H1 (cell line): ENCODE results near the gene BABAM1.

Source experiments
- CHD2 ChIP-seq: IDR thresholded peaks from 2 replicates; pipeline ENCODE4 v1.6.1; 2012; ENCODE audit warnings: low read length, improper control_type of control experiment
- CHD7 ChIP-seq: fragments of 300-600 bp; sonication (generic); IDR thresholded peaks from 2 replicates; pipeline ENCODE4 v1.7.1; 2012; ENCODE audit warnings: low read length, moderate library complexity, mild to moderate bottlenecking, inconsistent platforms; ENCODE audit not compliant: insufficient replicate concordance
- CTCF ChIP-seq, 3 experiments: IDR thresholded peaks; 1 replicate in 2 of 3; 2 replicates in 1 of 3; pipeline versions ENCODE4 v1.5.1 to v1.6.1; 2011; ENCODE audit warnings: low read length in 3 of 3, mild to moderate bottlenecking in 3 of 3, inconsistent platforms in 2 of 3, low read depth in 1 of 3, moderate library complexity in 1 of 3; ENCODE audit not compliant: insufficient read depth in 1 of 3; ENCODE audit errors: control extremely low read depth in 1 of 3
- EP300 ChIP-seq, 2 experiments: IDR thresholded peaks; 1 replicate in 1 of 2; 2 replicates in 1 of 2; pipeline ENCODE4 v1.6.1; 2011 to 2012; ENCODE audit warnings: low read depth in 2 of 2, low read length in 2 of 2, mild to moderate bottlenecking in 2 of 2, borderline replicate concordance in 1 of 2, inconsistent platforms in 1 of 2, moderate library complexity in 1 of 2
- EZH2 ChIP-seq: fragments of 200-600 bp; sonication (generic); IDR thresholded peaks from 2 replicates; pipeline ENCODE4 v1.7.1; 2012; ENCODE audit warnings: low read depth, mild to moderate bottlenecking, moderate library complexity, low read length, inconsistent platforms; ENCODE audit not compliant: severe bottlenecking
- GABPA ChIP-seq: IDR thresholded peaks from 2 replicates; pipeline ENCODE4 v1.6.1; 2011; ENCODE audit warnings: mild to moderate bottlenecking, low read length, moderate library complexity, borderline replicate concordance; ENCODE audit not compliant: insufficient read depth
- HDAC2 ChIP-seq, 2 experiments: fragments of 300-600 bp in 1 of 2; sonication (generic) in 1 of 2; IDR thresholded peaks; 2 replicates each; pipeline ENCODE4 v1.6.1; 2011 to 2012; ENCODE audit warnings: low read depth in 2 of 2, low read length in 2 of 2, mild to moderate bottlenecking in 2 of 2, moderate library complexity in 2 of 2, borderline replicate concordance in 1 of 2, inconsistent platforms in 1 of 2
- MAX ChIP-seq: IDR thresholded peaks from 2 replicates; pipeline ENCODE4 v1.6.1; 2012; ENCODE audit warnings: inconsistent platforms
- POLR2A ChIP-seq, 2 experiments: IDR thresholded peaks; 1 replicate in 1 of 2; 2 replicates in 1 of 2; pipeline ENCODE4 v1.6.1; 2011; ENCODE audit warnings: low read depth in 2 of 2, low read length in 2 of 2, mild to moderate bottlenecking in 2 of 2; ENCODE audit errors: control extremely low read depth in 1 of 2
- POLR2AphosphoS5 ChIP-seq: IDR thresholded peaks from 2 replicates; pipeline ENCODE4 v1.6.1; 2011; ENCODE audit warnings: low read depth, low read length
- RAD21 ChIP-seq, 2 experiments: IDR thresholded peaks in 1 of 2; conservative IDR thresholded peaks in 1 of 2; 2 replicates each; pipeline ENCODE4 v1.6.1; 2011; ENCODE audit warnings: low read depth in 2 of 2, low read length in 2 of 2, improper control_type of control experiment in 1 of 2, inconsistent platforms in 1 of 2, mild to moderate bottlenecking in 1 of 2, moderate library complexity in 1 of 2
- RNF2 ChIP-seq: fragments of 200-900, 300-1000 bp; sonication (generic); IDR thresholded peaks from 2 replicates; pipeline ENCODE4 v1.7.1; 2016; ENCODE audit warnings: borderline replicate concordance, low read depth, mild to moderate bottlenecking, antibody characterized with exemption, low read length; ENCODE audit not compliant: poor library complexity, severe bottlenecking; ENCODE audit errors: missing control alignments
- SIX5 ChIP-seq: IDR thresholded peaks from 2 replicates; pipeline ENCODE4 v1.6.1; 2011; ENCODE audit warnings: mild to moderate bottlenecking, low read depth, low read length
- SRF ChIP-seq: IDR thresholded peaks from 2 replicates; pipeline ENCODE4 v1.6.1; 2011; ENCODE audit warnings: mild to moderate bottlenecking, low read depth, low read length, moderate library complexity

GRCh38 chr19:17279436-17279835 lies 12.2 kb downstream of the BABAM1 start:
- TF ChIP-seq MAX = no peak
- TF ChIP-seq RNF2 = no peak
- TF ChIP-seq EZH2 = no peak
- TF ChIP-seq POLR2AphosphoS5 = no peak
- TF ChIP-seq GABPA = no peak
- TF ChIP-seq SRF = no peak
- no peak for TF ChIP-seq HDAC2 (IDR thresholded peaks at IDR 0.05; ENCODE audit: borderline replicate concordance in 1 of 2, low read depth in 2 of 2, low read length in 2 of 2)
- no peak for TF ChIP-seq CTCF (IDR thresholded peaks at IDR 0.05; ENCODE audit: control extremely low read depth in 1 of 3, insufficient read depth in 1 of 3, low read depth in 1 of 3, low read length in 3 of 3)
- no peak for TF ChIP-seq SIX5
- TF ChIP-seq CHD7 = no peak
- no peak for TF ChIP-seq EP300 (IDR thresholded peaks at IDR 0.05; ENCODE audit: borderline replicate concordance in 1 of 2, low read depth in 2 of 2, low read length in 2 of 2)
- TF ChIP-seq RAD21 (IDR thresholded peaks at IDR 0.05 in 1 of 2, conservative IDR thresholded peaks at IDR 0.05 in 1 of 2; ENCODE audit: low read depth in 2 of 2, low read length in 2 of 2) = no peak
- TF ChIP-seq CHD2 = no peak
- TF ChIP-seq POLR2A (IDR thresholded peaks at IDR 0.05; ENCODE audit: control extremely low read depth in 1 of 2, low read depth in 2 of 2, low read length in 2 of 2) = no peak
